Activated naive CD8-positive, alpha-beta T cell treated with anti-CD3 and anti-CD28 coated beads, Interleukin-2, amount 10 ng/mL, durations not matched to agents 7 days and 5 days (primary cell): ENCODE data around the gene VOPP1. TPM values are rescaled to one million over a fixed set of nuclear protein-coding genes. Genes with fewer than 3 reads are reported as not detected.
"Not testable (repeated sequence)": the region's sequence is repeated elsewhere in the genome, so short reads cannot be mapped to it uniquely, and the experiment has no call there.

ENCODE experiments used
- ATAC-seq: fragments of 150-1000 bp; cut with Tn5 transposase; one replicate; pipeline ENCODE4 v1.10.0; 2021; ENCODE audit warnings: low read depth, moderate library complexity
- POLR2A ChIA-PET: fragments of 350-600 bp; sonication (Branson Sonifier 250); formaldehyde crosslinking; loops from one replicate; lab custom pipeline; 2021; ENCODE audit warnings: antibody characterized with exemption; lab: Charles Lee
- DNase-seq: peaks from one replicate; pipeline ENCODE4 v3.0.0; 2021
- H3K27ac Mint-ChIP-seq: one replicate; pipeline ENCODE4 v1.8.0; 2022; ENCODE audit warnings: mild to moderate bottlenecking, mixed read lengths
- H3K27me3 Mint-ChIP-seq: one replicate; pipeline ENCODE4 v1.8.0; 2022; ENCODE audit warnings: mild to moderate bottlenecking, moderate library complexity, mixed read lengths
- H3K36me3 Mint-ChIP-seq: one replicate; pipeline ENCODE4 v1.8.0; 2021; ENCODE audit warnings: mild to moderate bottlenecking, mixed read lengths
- H3K4me1 Mint-ChIP-seq: one replicate; pipeline ENCODE4 v1.8.0; 2021; ENCODE audit warnings: mixed read lengths
- H3K4me3 Mint-ChIP-seq: one replicate; pipeline ENCODE4 v1.8.0; 2022; ENCODE audit warnings: mild to moderate bottlenecking, moderate library complexity, mixed read lengths
- H3K9me3 Mint-ChIP-seq: one replicate; pipeline ENCODE4 v1.8.0; 2021; ENCODE audit warnings: mixed read lengths
- total RNA-seq, 2 experiments: library from RNA; stranded (reverse); gene quantifications; one replicate each; pipeline ENCODE4 v1.2.3, GENCODE V29; 2021

VOPP1 gene
- total RNA-seq, 2 experiments from 2014 or later, result 50.0 to 50.1 TPM

DNA sequence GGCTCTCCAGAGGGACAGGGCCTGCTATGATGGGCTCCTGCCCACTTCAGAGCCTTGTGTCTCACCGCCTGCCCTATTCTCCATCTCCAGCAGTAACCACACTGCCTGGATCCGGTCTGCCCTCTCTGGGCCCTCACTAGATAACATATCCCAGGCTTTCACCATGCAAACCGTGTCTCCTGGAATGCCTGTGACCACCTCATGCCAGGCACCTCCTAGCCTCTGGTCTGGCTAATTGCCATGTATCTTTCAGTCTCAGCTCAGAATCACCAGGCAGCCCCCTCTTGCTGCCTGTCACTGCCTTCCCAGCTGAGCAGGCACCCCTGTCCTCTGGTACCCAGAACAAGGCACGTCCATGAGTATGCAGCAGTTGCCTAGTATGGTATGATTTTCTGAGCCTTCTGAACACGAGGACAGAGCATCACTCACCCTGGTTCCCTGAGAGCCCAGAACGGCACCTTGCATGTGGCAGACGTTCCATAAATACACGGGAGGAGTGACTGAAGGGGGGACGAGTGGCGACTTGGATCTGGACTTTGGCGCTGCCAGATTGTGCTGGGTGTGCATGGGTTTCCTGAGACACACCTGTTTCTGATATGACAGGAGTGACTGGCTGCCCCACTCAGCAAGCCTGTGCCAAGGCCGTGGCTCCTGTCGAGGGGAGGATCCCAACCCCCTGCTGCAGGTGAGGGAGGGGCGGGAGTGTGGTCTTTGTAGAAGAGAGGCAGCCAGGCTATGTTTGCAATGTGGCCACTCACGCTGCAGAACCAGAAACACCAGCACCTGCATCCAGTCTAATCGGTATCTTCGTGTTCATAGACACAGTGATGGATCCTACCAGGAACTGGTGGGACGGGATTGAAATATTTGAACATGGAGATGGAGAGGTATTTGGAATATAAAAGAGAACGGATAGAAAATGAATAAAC is 95.2 kb downstream of the VOPP1 start:
- Mint-ChIP-seq H3K4me3 (no peak overlapping the region), H3K9me3 (no peaks in the 10 kb centered on the region), H3K27me3 (no peaks in the 10 kb centered on the region), H3K36me3 (peaks cover 7% of the 10 kb centered on the region), H3K27ac (no peak overlapping the region), H3K4me1 (peaks cover 21% of the 10 kb centered on the region)
- DNase-seq (no peak), ATAC-seq (no peak)
- POLR2A ChIA-PET, result no interaction called here

DNA sequence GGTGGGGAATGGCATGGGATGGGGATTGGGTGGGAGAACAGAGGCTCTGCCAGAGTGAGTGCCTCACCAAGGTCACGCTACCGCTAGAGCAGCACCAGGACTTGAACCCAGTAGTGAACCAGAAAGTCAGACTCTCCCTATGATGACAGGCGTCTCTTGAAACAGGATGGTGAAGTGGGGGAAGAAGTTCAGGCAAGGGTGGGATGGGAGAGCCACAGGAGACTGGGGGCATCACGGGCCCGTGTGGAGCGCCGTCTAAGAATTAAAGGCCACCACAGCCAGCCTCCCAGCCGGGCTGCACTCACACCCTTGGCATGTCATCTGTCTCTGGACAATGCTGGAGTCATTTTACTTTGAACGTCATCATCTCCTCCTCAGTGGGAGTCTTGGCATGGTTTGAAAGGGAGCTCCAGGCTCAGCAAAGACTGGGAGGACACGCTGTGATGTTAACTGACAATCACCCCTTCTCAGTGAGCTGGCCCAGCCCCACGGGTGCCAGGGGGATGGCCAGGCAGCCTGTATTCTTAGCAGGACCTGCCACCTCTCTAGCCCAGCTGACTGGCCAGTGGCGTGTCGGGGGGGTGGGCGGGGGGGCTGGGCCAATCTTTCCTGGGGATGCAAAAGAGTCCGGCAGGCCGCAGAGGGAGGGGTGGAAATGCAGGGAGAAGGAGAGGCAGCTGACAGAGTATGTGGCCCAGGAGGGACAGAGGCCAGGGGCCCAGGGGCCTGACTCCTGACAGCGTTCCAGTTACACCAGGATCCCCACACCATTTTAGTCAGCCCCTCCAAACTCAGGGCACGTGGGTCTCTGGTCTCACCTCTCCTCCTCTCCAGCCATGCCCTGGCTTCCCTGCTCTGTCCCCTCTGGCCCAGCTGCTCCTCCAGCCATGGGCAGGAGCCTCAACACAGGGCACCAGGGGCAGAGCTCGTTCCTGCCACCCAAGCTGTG is 96.2 kb downstream of the VOPP1 start:
- peak overlapping the region; percentile 44 for H3K4me3 Mint-ChIP-seq
- peak overlapping the region; percentile 73 for H3K27ac Mint-ChIP-seq
- DNase-seq (no peak), ATAC-seq (no peak)
- no peaks in the 10 kb centered on the region for H3K9me3 Mint-ChIP-seq
- H3K27me3 Mint-ChIP-seq, result no peaks in the 10 kb centered on the region
- POLR2A ChIA-PET, result no interaction called here
- H3K36me3 Mint-ChIP-seq, result peaks cover 7% of the 10 kb centered on the region
- peaks cover 21% of the 10 kb centered on the region for H3K4me1 Mint-ChIP-seq

DNA sequence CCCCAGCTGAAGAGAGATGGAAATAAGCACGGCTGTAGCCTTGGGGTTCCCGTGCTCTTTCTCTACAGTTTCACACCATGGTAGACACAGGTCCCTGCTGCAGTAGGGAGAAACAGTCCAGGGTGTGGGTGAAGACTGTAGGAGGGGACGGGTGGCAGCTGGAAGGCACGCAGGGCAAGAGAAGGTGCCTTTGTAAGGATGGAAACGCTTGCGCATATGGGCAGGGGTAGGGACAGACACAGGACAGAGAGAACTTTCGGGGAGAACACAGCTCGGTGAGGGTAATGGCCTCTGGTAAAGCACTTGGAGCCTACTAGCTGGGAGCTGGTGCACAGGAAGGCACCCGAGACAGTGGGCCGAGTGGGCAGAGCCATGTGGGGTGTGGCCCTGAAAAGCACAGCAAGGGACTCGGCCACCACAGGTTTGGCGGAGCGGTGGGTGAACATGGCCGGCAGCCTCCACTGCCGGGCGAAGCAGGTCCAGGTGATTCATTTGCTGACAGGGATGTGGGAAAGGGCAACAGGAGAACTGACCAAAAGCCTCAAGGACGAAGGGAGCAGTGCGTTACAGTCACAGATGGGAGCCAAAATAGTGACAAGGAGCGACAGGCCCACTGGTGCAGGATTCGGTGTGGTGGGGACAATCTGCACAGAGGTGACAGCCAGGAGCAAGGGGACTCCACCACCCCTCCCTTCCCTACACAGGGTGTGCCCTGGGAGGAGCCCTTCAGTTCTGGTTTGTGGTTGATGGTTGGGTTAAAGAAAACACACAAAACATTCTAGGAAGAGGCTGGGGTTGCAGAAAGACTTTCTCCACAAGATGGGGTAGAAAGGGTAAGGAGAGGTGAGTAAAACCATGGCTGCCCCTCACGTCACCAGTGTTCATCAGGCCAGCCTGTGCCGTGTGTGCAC is 97.1 kb downstream of the VOPP1 start:
- ATAC-seq (peak; percentile 87), DNase-seq (peak; percentile 45)
- Mint-ChIP-seq H3K36me3 (peaks cover 11% of the 10 kb centered on the region), H3K27ac (peak overlapping the region; percentile 73), H3K4me1 (peaks cover 24% of the 10 kb centered on the region), H3K27me3 (no peaks in the 10 kb centered on the region), H3K4me3 (peak overlapping the region; percentile 44), H3K9me3 (no peaks in the 10 kb centered on the region)
- POLR2A ChIA-PET, result no interaction called here

DNA sequence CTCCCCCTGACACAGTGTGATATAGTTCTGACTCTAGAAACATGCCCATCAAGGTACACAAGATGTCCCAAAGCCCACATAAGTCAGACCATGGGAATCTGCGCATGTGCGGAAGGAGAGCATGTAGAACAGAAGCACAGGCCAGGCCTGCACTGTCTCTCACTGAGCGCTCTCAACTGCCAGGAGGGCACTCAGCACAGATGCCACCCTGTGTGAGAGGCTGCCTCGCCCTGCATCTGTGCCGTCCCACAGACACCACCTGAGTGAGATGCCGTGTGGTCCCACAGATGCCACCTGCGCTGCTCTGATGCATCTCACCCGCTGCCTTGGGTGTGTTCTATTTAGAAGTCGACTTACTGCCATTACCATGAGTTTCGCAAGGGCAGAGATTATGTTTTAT is 98.4 kb downstream of the VOPP1 start:
- Mint-ChIP-seq H3K4me1 (peaks cover 30% of the 10 kb centered on the region), H3K36me3 (peaks cover 11% of the 10 kb centered on the region), H3K4me3 (no peak overlapping the region), H3K27me3 (no peaks in the 10 kb centered on the region), H3K27ac (no peak overlapping the region), H3K9me3 (no peaks in the 10 kb centered on the region)
- POLR2A ChIA-PET, result no interaction called here
- DNase-seq (no peak), ATAC-seq (no peak)

DNA sequence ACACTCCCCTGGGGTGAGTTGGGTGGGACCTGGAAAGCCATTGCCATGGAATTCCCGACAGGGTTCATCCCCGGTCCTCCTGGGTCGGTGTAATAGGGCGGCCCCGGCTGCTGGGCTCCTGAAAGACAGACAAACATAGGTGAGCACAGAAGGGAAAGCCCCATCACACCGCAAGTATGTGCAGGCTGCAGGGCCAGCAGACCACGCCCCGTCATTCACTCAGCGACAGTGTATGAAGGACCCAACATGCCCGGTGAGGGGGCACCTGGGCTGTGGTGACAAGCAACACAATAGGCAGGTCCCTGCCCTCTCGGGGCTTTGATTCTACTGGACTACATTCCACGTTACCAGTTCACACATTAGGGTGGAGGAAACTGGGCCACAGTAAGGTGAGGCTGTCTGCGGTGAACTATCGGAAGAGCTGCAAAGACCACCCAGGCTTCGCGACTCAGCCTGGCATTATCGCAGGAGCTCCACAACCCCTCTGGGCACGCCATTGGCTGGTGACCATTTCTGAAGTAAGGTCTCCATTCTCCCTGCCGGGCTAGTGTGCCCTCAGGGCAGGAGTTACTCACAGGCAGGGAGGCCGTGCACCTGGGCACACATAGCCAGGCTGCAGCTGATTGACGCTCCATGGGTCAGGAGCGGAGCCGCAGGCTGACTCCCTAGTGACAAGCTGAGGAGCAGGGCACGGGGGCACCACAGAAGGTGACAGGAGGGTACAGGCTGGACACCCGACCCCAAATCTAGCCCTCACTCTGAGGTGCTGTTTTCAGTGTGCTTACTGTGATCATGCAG is 99.2 kb downstream of the VOPP1 start:
- peaks cover 30% of the 10 kb centered on the region for H3K4me1 Mint-ChIP-seq
- DNase-seq, result no peak
- POLR2A ChIA-PET, result no interaction called here
- no peak overlapping the region for H3K4me3 Mint-ChIP-seq
- H3K9me3 Mint-ChIP-seq, result no peaks in the 10 kb centered on the region
- peaks cover 15% of the 10 kb centered on the region for H3K36me3 Mint-ChIP-seq
- H3K27me3 Mint-ChIP-seq, result no peaks in the 10 kb centered on the region
- no peak overlapping the region for H3K27ac Mint-ChIP-seq
- no peak for ATAC-seq

DNA sequence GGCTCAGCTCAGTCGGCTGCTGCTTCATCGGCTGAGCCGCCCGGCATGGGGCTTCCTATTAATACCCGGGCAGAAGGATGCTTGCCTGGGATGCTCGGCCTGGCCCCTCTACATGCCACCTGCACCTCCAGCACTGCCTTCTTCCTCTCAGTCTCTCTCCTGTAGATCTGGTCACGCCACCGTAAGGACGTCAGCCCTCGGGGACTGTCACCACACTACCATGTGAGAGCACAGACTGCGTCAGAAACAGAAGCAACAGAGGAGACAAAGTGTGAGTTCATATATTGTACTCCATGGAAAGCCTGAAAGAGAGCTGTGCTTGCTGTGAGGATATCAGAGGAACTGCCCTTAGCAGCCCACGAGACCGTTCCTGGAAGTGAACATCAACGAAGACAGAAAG is 99.9 kb downstream of the VOPP1 start:
- H3K27ac Mint-ChIP-seq, DNase-seq, H3K9me3 Mint-ChIP-seq, POLR2A ChIA-PET, H3K4me3 Mint-ChIP-seq, H3K27me3 Mint-ChIP-seq, ATAC-seq: not testable (repeated sequence)
- Mint-ChIP-seq H3K36me3 (peaks cover 16% of the 10 kb centered on the region), H3K4me1 (peaks cover 30% of the 10 kb centered on the region)

DNA sequence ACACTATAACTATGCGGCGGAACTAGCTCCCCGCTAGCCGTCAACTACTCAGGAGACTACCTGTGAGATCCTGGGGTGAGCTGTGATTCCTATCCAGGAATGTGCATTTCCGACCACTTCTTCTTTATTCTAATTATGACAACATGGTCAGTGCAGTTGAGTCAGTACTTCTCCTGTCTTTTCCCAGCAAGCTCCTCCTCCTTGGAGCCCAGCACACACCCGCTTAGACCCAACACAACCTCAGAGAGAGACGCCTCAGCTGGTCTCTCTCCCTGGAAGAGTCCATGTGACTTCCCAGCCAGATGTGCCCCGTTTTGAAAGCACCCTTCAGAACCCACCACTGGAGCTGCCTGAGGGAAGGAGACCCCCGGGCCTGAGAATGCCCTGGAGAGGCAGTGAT is 100.7 kb downstream of the VOPP1 start:
- H3K27me3 Mint-ChIP-seq, H3K4me3 Mint-ChIP-seq, H3K9me3 Mint-ChIP-seq, DNase-seq, H3K27ac Mint-ChIP-seq, POLR2A ChIA-PET, ATAC-seq: not testable (repeated sequence)
- peaks cover 30% of the 10 kb centered on the region for H3K4me1 Mint-ChIP-seq
- peaks cover 15% of the 10 kb centered on the region for H3K36me3 Mint-ChIP-seq

DNA sequence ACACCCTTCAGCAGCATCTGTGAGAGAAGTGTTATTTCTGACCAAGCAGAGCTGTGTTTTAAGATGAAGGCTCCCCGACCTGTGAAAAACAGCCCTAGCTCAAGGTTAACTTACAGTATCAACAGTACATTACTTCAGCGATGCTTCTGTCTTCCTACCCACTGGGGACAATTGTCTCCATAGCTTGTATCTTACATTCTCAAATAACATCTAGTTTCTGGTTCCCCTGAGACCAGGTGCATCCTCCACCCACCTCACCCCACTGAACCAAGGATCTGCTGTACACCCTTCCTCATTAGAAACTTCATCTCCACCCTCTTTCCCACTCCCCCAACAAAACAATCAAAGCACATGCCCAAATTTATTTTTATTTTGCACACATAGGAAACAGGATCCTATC is 102.0 kb downstream of the VOPP1 start:
- H3K27me3 Mint-ChIP-seq, result no peaks in the 10 kb centered on the region
- DNase-seq (no peak), ATAC-seq (no peak)
- POLR2A ChIA-PET, result no interaction called here
- peaks cover 22% of the 10 kb centered on the region for H3K36me3 Mint-ChIP-seq
- H3K27ac Mint-ChIP-seq, result no peak overlapping the region
- no peaks in the 10 kb centered on the region for H3K9me3 Mint-ChIP-seq
- H3K4me1 Mint-ChIP-seq, result peaks cover 21% of the 10 kb centered on the region
- no peak overlapping the region for H3K4me3 Mint-ChIP-seq

DNA sequence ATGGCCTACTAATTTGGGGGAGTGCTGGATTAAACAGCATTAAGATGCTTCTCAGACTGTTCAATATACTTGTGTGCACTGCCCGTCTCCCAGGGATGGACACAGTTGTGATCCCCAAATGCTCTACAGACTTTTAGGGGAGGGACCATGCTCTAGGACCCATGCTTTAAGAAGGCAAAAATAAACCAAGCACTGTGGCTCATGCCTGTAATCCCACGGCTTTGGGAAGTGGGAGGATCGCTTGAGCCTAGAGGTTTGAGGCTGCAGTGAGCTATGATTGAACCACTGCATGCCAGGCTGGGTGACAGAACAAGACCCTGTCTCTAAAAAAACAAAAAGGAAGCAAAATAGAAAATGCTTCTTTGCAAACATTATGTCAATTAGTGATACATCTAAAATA is 102.6 kb downstream of the VOPP1 start:
- DNase-seq (no peak), ATAC-seq (no peak)
- H3K36me3 Mint-ChIP-seq, result peaks cover 28% of the 10 kb centered on the region
- peaks cover 2% of the 10 kb centered on the region for H3K9me3 Mint-ChIP-seq
- H3K27me3 Mint-ChIP-seq, result no peaks in the 10 kb centered on the region
- H3K4me1 Mint-ChIP-seq, result peaks cover 16% of the 10 kb centered on the region
- H3K4me3 Mint-ChIP-seq, result no peak overlapping the region
- H3K27ac Mint-ChIP-seq, result no peak overlapping the region
- POLR2A ChIA-PET, result interaction anchor here (1.4 kb wide), 1 partner anchor 64 kb away, joined by 6 read pairs; no protein-coding TSS in a partner anchor

DNA sequence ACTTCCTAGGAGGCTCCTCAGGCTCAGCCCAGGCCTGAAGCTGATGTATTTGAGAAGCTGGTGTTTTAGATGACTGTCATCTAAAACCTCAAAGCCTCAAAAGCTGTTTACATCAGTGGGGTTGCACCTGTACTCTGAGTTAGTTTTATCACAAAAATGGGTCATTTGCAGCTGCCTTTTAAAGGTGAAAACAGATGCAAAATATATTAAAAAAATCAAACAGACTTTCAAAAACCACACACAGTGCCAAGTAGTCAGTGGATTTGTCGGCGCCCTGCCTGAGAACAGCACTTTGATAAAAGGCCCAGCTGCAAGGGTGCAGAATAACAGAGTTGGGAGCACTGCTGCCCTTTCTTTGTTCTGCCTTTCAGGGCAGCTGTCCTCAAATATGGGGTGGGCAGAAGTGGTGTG is 103.0 kb downstream of the VOPP1 start:
- H3K27ac Mint-ChIP-seq, result no peak overlapping the region
- peaks cover 13% of the 10 kb centered on the region for H3K4me1 Mint-ChIP-seq
- H3K9me3 Mint-ChIP-seq, result peaks cover 4% of the 10 kb centered on the region
- DNase-seq (no peak), ATAC-seq (peak; percentile 69)
- H3K27me3 Mint-ChIP-seq, result no peaks in the 10 kb centered on the region
- peaks cover 30% of the 10 kb centered on the region for H3K36me3 Mint-ChIP-seq
- H3K4me3 Mint-ChIP-seq, result no peak overlapping the region
- POLR2A ChIA-PET, result interaction anchor here (1.4 kb wide), 1 partner anchor 64 kb away, joined by 6 read pairs; no protein-coding TSS in a partner anchor

DNA sequence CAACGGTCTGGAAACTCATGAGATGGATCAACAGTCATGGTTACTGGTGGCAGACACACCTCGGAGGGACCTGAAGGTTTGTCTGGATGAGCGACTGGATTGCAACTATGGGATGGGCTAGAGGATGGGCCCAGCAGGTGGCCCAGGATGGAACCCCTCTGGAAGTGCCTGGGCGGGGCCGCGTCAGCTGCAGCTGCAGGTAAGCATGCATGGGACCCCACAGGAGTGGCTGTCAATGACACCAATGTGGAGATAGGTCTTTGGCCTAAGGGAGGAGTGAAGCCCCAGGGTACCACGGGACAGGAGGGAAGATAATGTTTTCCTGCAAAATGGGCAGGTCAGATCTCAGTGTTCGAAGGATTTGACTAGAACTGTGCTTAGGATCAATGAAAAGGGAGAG is 103.8 kb downstream of the VOPP1 start:
- H3K9me3 Mint-ChIP-seq, result peaks cover 4% of the 10 kb centered on the region
- peaks cover 38% of the 10 kb centered on the region for H3K36me3 Mint-ChIP-seq
- no peak overlapping the region for H3K4me3 Mint-ChIP-seq
- H3K4me1 Mint-ChIP-seq, result peaks cover 11% of the 10 kb centered on the region
- no peak for ATAC-seq
- H3K27me3 Mint-ChIP-seq, result no peaks in the 10 kb centered on the region
- POLR2A ChIA-PET, result interaction anchor here (1.4 kb wide), 1 partner anchor 65 kb away, joined by 6 read pairs; no protein-coding TSS in a partner anchor
- no peak for DNase-seq
- peak overlapping the region; percentile 40 for H3K27ac Mint-ChIP-seq

DNA sequence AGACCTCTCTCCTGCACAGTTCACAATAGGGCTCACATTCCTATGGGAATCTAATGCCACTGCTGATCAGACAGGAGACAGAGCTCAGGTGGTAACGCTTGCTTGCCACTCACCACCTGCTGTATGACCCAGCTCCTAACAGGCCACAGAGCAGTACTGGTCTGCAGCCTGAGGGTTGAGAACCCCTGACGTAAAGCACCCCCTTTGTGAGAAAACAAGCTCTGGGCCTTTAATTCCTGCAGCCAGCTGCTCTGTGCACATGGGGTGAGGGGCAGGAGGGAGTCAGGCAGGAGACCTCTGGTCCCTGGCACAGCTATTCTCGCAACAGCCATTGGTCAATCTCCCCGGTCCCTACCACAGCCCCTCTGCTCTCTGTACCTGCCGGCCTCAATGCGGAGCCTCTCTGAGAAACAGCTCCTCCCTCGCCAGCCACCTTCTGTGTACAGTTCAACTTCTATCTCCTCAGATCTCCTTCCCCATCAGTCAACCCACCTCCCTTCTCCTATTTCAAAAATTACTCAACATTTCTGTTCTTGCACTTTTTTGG is 105.2 kb downstream of the VOPP1 start:
- POLR2A ChIA-PET, result no interaction called here
- ATAC-seq, result no peak
- H3K27ac Mint-ChIP-seq, result no peak overlapping the region
- H3K27me3 Mint-ChIP-seq, result no peaks in the 10 kb centered on the region
- H3K36me3 Mint-ChIP-seq, result peaks cover 43% of the 10 kb centered on the region
- H3K4me1 Mint-ChIP-seq, result peaks cover 17% of the 10 kb centered on the region
- peaks cover 7% of the 10 kb centered on the region for H3K9me3 Mint-ChIP-seq
- DNase-seq, result no peak
- H3K4me3 Mint-ChIP-seq, result no peak overlapping the region
